ENCODE measurements around the gene DGAT2.

The DGAT2 gene

GRCh38 chr11:75768909-75769771 is 562 bp downstream of the DGAT2 start:
- no peaks in the 10 kb centered on the region for H3K9me3 ChIP-seq (ENCODE audit: control insufficient read depth, insufficient read depth, low read depth, low read length)
- H3K36me3 ChIP-seq (ENCODE audit: control insufficient read depth, insufficient read depth, low read length): no peaks in the 10 kb centered on the region
- peaks cover 89% of the 10 kb centered on the region for H3K27me3 ChIP-seq (ENCODE audit: control insufficient read depth, insufficient read depth, low read length)
- no peak overlapping the region for H3K27ac ChIP-seq (ENCODE audit: low read depth, low read length)
- peak overlapping the region; percentile 93 for H3K9ac ChIP-seq (ENCODE audit: low read length)
- H3K4me3 ChIP-seq (ENCODE audit: low read depth, low read length): peak overlapping the region; percentile 56
- peaks cover 17% of the 10 kb centered on the region for H3K4me1 ChIP-seq (ENCODE audit: control insufficient read depth, insufficient read depth, low read length)

GRCh38 chr11:75770102-75770501 is 1.5 kb downstream of the DGAT2 start:
- Histone ChIP-seq H3K9ac (ENCODE audit: low read length) (no peak overlapping the region), H3K36me3 (ENCODE audit: control insufficient read depth, insufficient read depth, low read length) (no peaks in the 10 kb centered on the region), H3K9me3 (ENCODE audit: control insufficient read depth, insufficient read depth, low read depth, low read length) (no peaks in the 10 kb centered on the region), H3K4me1 (ENCODE audit: control insufficient read depth, insufficient read depth, low read length) (peaks cover 20% of the 10 kb centered on the region), H3K27ac (ENCODE audit: low read depth, low read length) (no peak overlapping the region), H3K27me3 (ENCODE audit: control insufficient read depth, insufficient read depth, low read length) (peaks cover 85% of the 10 kb centered on the region), H3K4me3 (ENCODE audit: low read depth, low read length) (no peak overlapping the region)

GRCh38 chr11:75771646-75772410 is 3.2 kb downstream of the DGAT2 start:
- H3K27me3 ChIP-seq (ENCODE audit: control insufficient read depth, insufficient read depth, low read length): peaks cover 86% of the 10 kb centered on the region
- H3K4me3 ChIP-seq (ENCODE audit: low read depth, low read length): no peak overlapping the region
- no peaks in the 10 kb centered on the region for H3K36me3 ChIP-seq (ENCODE audit: control insufficient read depth, insufficient read depth, low read length)
- no peak overlapping the region for H3K9ac ChIP-seq (ENCODE audit: low read length)
- H3K4me1 ChIP-seq (ENCODE audit: control insufficient read depth, insufficient read depth, low read length): peaks cover 23% of the 10 kb centered on the region
- no peaks in the 10 kb centered on the region for H3K9me3 ChIP-seq (ENCODE audit: control insufficient read depth, insufficient read depth, low read depth, low read length)
- no peak overlapping the region for H3K27ac ChIP-seq (ENCODE audit: low read depth, low read length)

- Histone ChIP-seq H3K27ac (ENCODE audit: low read depth, low read length) (no peak overlapping the region), H3K27me3 (ENCODE audit: control insufficient read depth, insufficient read depth, low read length) (peaks cover 72% of the 10 kb centered on the region), H3K9ac (ENCODE audit: low read length) (no peak overlapping the region), H3K4me1 (ENCODE audit: control insufficient read depth, insufficient read depth, low read length) (peaks cover 18% of the 10 kb centered on the region), H3K4me3 (ENCODE audit: low read depth, low read length) (no peak overlapping the region), H3K36me3 (ENCODE audit: control insufficient read depth, insufficient read depth, low read length) (no peaks in the 10 kb centered on the region), H3K9me3 (ENCODE audit: control insufficient read depth, insufficient read depth, low read depth, low read length) (no peaks in the 10 kb centered on the region)
Measured at GRCh38 chr11:75773595-75774353, 5.2 kb downstream of the DGAT2 start.

GRCh38 chr11:75775056-75775455 is 6.5 kb downstream of the DGAT2 start:
- H3K27ac ChIP-seq (ENCODE audit: low read depth, low read length): no peak overlapping the region
- H3K9me3 ChIP-seq (ENCODE audit: control insufficient read depth, insufficient read depth, low read depth, low read length): no peaks in the 10 kb centered on the region
- H3K36me3 ChIP-seq (ENCODE audit: control insufficient read depth, insufficient read depth, low read length): no peaks in the 10 kb centered on the region
- H3K9ac ChIP-seq (ENCODE audit: low read length): no peak overlapping the region
- no peak overlapping the region for H3K4me3 ChIP-seq (ENCODE audit: low read depth, low read length)
- peaks cover 59% of the 10 kb centered on the region for H3K27me3 ChIP-seq (ENCODE audit: control insufficient read depth, insufficient read depth, low read length)
- 0 out of 2 replicates have a peak, but pooled peaks cover 8% of the 10 kb centered on the region for H3K4me1 ChIP-seq (ENCODE audit: control insufficient read depth, insufficient read depth, low read length)

- no peaks in the 10 kb centered on the region for H3K36me3 ChIP-seq (ENCODE audit: control insufficient read depth, insufficient read depth, low read length)
- H3K27ac ChIP-seq (ENCODE audit: low read depth, low read length): no peak overlapping the region
- no peaks in the 10 kb centered on the region for H3K9me3 ChIP-seq (ENCODE audit: control insufficient read depth, insufficient read depth, low read depth, low read length)
- no peak overlapping the region for H3K9ac ChIP-seq (ENCODE audit: low read length)
- peaks cover 44% of the 10 kb centered on the region for H3K27me3 ChIP-seq (ENCODE audit: control insufficient read depth, insufficient read depth, low read length)
- H3K4me1 ChIP-seq (ENCODE audit: control insufficient read depth, insufficient read depth, low read length): 0 out of 2 replicates have a peak, but pooled peaks cover 8% of the 10 kb centered on the region
- no peak overlapping the region for H3K4me3 ChIP-seq (ENCODE audit: low read depth, low read length)
Measured at GRCh38 chr11:75776546-75776945, 8.0 kb downstream of the DGAT2 start.

GRCh38 chr11:75777461-75778110 is 9.0 kb downstream of the DGAT2 start:
- Histone ChIP-seq H3K27me3 (ENCODE audit: control insufficient read depth, insufficient read depth, low read length) (peaks cover 35% of the 10 kb centered on the region), H3K4me1 (ENCODE audit: control insufficient read depth, insufficient read depth, low read length) (0 out of 2 replicates have a peak, but pooled peaks cover 8% of the 10 kb centered on the region), H3K4me3 (ENCODE audit: low read depth, low read length) (no peak overlapping the region), H3K36me3 (ENCODE audit: control insufficient read depth, insufficient read depth, low read length) (no peaks in the 10 kb centered on the region), H3K27ac (ENCODE audit: low read depth, low read length) (no peak overlapping the region), H3K9me3 (ENCODE audit: control insufficient read depth, insufficient read depth, low read depth, low read length) (no peaks in the 10 kb centered on the region), H3K9ac (ENCODE audit: low read length) (no peak overlapping the region)

- Histone ChIP-seq H3K27ac (ENCODE audit: low read depth, low read length) (no peak overlapping the region), H3K9ac (ENCODE audit: low read length) (no peak overlapping the region), H3K4me3 (ENCODE audit: low read depth, low read length) (no peak overlapping the region), H3K9me3 (ENCODE audit: control insufficient read depth, insufficient read depth, low read depth, low read length) (no peaks in the 10 kb centered on the region), H3K4me1 (ENCODE audit: control insufficient read depth, insufficient read depth, low read length) (0 out of 2 replicates have a peak, but pooled peaks cover 8% of the 10 kb centered on the region), H3K36me3 (ENCODE audit: control insufficient read depth, insufficient read depth, low read length) (no peaks in the 10 kb centered on the region), H3K27me3 (ENCODE audit: control insufficient read depth, insufficient read depth, low read length) (peaks cover 23% of the 10 kb centered on the region)
Measured at GRCh38 chr11:75778962-75779361, 10.4 kb downstream of the DGAT2 start.

GRCh38 chr11:75779960-75780359 is 11.4 kb downstream of the DGAT2 start:
- H3K4me1 ChIP-seq (ENCODE audit: control insufficient read depth, insufficient read depth, low read length): 0 out of 2 replicates have a peak, but pooled peaks cover 6% of the 10 kb centered on the region
- H3K4me3 ChIP-seq (ENCODE audit: low read depth, low read length): no peak overlapping the region
- no peaks in the 10 kb centered on the region for H3K9me3 ChIP-seq (ENCODE audit: control insufficient read depth, insufficient read depth, low read depth, low read length)
- no peak overlapping the region for H3K9ac ChIP-seq (ENCODE audit: low read length)
- H3K36me3 ChIP-seq (ENCODE audit: control insufficient read depth, insufficient read depth, low read length): no peaks in the 10 kb centered on the region
- no peak overlapping the region for H3K27ac ChIP-seq (ENCODE audit: low read depth, low read length)
- peaks cover 16% of the 10 kb centered on the region for H3K27me3 ChIP-seq (ENCODE audit: control insufficient read depth, insufficient read depth, low read length)

- H3K27me3 ChIP-seq (ENCODE audit: control insufficient read depth, insufficient read depth, low read length): peaks cover 14% of the 10 kb centered on the region
- H3K9ac ChIP-seq (ENCODE audit: low read length): no peak overlapping the region
- H3K9me3 ChIP-seq (ENCODE audit: control insufficient read depth, insufficient read depth, low read depth, low read length): no peaks in the 10 kb centered on the region
- no peak overlapping the region for H3K4me3 ChIP-seq (ENCODE audit: low read depth, low read length)
- no peaks in the 10 kb centered on the region for H3K36me3 ChIP-seq (ENCODE audit: control insufficient read depth, insufficient read depth, low read length)
- no peak overlapping the region for H3K27ac ChIP-seq (ENCODE audit: low read depth, low read length)
- H3K4me1 ChIP-seq (ENCODE audit: control insufficient read depth, insufficient read depth, low read length): no peaks in the 10 kb centered on the region
Measured at GRCh38 chr11:75780888-75781287, 12.3 kb downstream of the DGAT2 start.

Data from HUES6 (cell line).